Thymus (tissue), 11 donors: ENCODE results near the gene TRIM43B. TPM values are rescaled to one million over a fixed set of nuclear protein-coding genes. Genes with fewer than 3 reads are reported as not detected.
A peak's percentile ranks its signal among the peaks of the same experiment; 100 is the strongest.
"Not testable (repeated sequence)": the region's sequence is repeated elsewhere in the genome, so short reads cannot be mapped to it uniquely, and the experiment has no call there.

Source experiments
- DNase-seq, 9 donors: peaks; one replicate each; pipeline ENCODE4 v3.0.0-alpha.2; 2013; ENCODE audit warnings: low spot score in 9 of 9, low read depth in 6 of 9, missing footprints in 1 of 9
- H3K27ac ChIP-seq, 2 donors: one replicate each; pipeline ENCODE4 v1.5.1; 2013; ENCODE audit warnings: control low read depth in 1 of 2, low read depth in 1 of 2, low read length in 1 of 2, mild to moderate bottlenecking in 1 of 2, moderate library complexity in 1 of 2
- H3K27me3 ChIP-seq, 2 donors: one replicate each; pipeline ENCODE4 v1.5.1; 2013; ENCODE audit warnings: low read length in 1 of 2; ENCODE audit not compliant: control insufficient read depth in 2 of 2, insufficient read depth in 1 of 2
- H3K36me3 ChIP-seq, 2 donors: one replicate each; pipeline ENCODE4 v1.5.1; 2013; ENCODE audit warnings: low read length in 1 of 2, mild to moderate bottlenecking in 1 of 2, moderate library complexity in 1 of 2; ENCODE audit not compliant: control insufficient read depth in 2 of 2, insufficient read depth in 2 of 2
- H3K4me1 ChIP-seq, 2 donors: one replicate each; pipeline ENCODE4 v1.5.1; 2013; ENCODE audit warnings: low read length in 2 of 2; ENCODE audit not compliant: control insufficient read depth in 2 of 2, insufficient read depth in 2 of 2
- H3K4me3 ChIP-seq, 2 donors: one replicate each; pipeline ENCODE4 v1.5.1; 2013; ENCODE audit warnings: low read length in 2 of 2, control low read depth in 1 of 2, mild to moderate bottlenecking in 1 of 2
- H3K9me3 ChIP-seq, 2 donors: one replicate each; pipeline ENCODE4 v1.5.1; 2013; ENCODE audit warnings: low read length in 1 of 2, mild to moderate bottlenecking in 1 of 2; ENCODE audit not compliant: control insufficient read depth in 2 of 2, insufficient read depth in 1 of 2
- WGBS: extraction: QIAGEN DNeasy Blood & Tissue Kit; methylation state at CpG from one replicate; pipeline ENCODE4 v1.1.7; 2013; 5-methylcytosine and 5-hydroxymethylcytosine counted together
- polyA plus RNA-seq: library from polyadenylated mRNA; stranded (reverse); fragments of 200-250 nt; gene quantifications from one replicate; pipeline ENCODE4 v1.2.3, GENCODE V29; 2013
- total RNA-seq: library from RNA; stranded (reverse); fragments of 120-200 nt; gene quantifications from one replicate; pipeline ENCODE4 v1.2.4, GENCODE V29; 2013
- donor health status: healthy.

Gene TRIM43B
- total and polyA plus RNA-seq, 2 donors, result 0.90 to 1.3 TPM

- no peak overlapping the region for H3K4me3 ChIP-seq
- DNase-seq, result no peak
- H3K9me3 ChIP-seq, result no peaks in the 10 kb centered on the region
- no peaks in the 10 kb centered on the region for H3K27me3 ChIP-seq
- 99% methylated on average over 2 of the region's 2 CpGs for WGBS
- no peaks in the 10 kb centered on the region for H3K36me3 ChIP-seq
- no peak overlapping the region for H3K27ac ChIP-seq
- H3K4me1 ChIP-seq, result no peaks in the 10 kb centered on the region
These were observed 24.9 kb upstream of the TRIM43B start for GRCh38 chr2:95509408-95509807.

- no peaks in the 10 kb centered on the region for H3K4me1 ChIP-seq
- no peaks in the 10 kb centered on the region for H3K27me3 ChIP-seq
- H3K27ac ChIP-seq, result no peak overlapping the region
- no peaks in the 10 kb centered on the region for H3K36me3 ChIP-seq
- no peak overlapping the region for H3K4me3 ChIP-seq
- DNase-seq, result no peak
- WGBS, result 94% methylated on average over 4 of the region's 4 CpGs
- H3K9me3 ChIP-seq, result no peaks in the 10 kb centered on the region
These were observed 20.7 kb upstream of the TRIM43B start for GRCh38 chr2:95505222-95505621.

GRCh38 chr2:95500854-95501253 is 16.3 kb upstream of the TRIM43B start:
- Histone ChIP-seq H3K9me3 (no peaks in the 10 kb centered on the region), H3K27me3 (no peaks in the 10 kb centered on the region), H3K36me3 (no peaks in the 10 kb centered on the region), H3K4me1 (no peaks in the 10 kb centered on the region), H3K4me3 (no peak overlapping the region), H3K27ac (no peak overlapping the region)
- DNase-seq, result no peak

DNA sequence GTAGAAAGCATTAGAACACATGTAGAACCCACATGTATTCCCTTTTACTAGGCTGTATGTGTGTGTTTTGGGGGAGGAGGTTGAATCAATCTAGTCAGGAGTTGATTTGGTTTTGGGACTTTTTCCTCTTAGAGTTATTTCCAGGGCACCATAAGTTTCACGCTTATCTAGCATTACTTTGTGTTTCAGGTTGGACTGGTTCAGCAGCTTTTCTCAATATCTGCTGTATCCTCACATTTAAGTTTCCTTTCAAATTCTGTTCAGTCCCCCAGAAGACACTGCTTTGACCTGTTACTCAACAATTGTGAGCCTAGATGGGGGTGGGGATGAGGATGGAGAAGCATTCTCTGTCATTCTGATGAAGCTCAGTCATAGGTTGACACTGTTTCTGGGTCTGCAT is 7.5 kb upstream of the TRIM43B start:
- not testable (repeated sequence) for H3K4me1 ChIP-seq

DNA sequence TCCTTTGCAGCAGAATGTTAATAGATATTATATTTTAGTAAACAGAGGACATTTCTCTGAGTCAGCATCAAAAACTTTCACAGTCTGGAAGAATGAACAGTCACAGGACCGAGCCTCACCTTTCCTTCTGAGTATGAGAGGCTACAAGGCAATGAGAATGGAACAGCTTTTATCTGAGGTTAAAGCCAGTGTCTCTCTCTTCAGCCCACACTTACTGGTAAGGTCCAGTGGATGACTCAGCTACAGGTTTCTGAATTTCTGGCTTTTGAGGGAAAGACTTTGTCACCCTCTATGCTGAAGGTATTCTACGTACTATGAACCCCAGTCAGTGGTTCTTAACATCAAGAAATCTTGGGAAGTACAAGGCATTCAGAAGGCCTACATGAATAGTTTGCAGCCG is 9.5 kb downstream of the TRIM43B start:
- H3K4me3 ChIP-seq, DNase-seq, H3K27ac ChIP-seq, H3K36me3 ChIP-seq, H3K27me3 ChIP-seq, H3K4me1 ChIP-seq, H3K9me3 ChIP-seq: not testable (repeated sequence)
- no CpG with 5 or more reads among the region's 3 CpGs for WGBS

More for the DNA sequence above, 7.5 kb upstream of the TRIM43B start:
- not testable (repeated sequence) for H3K27ac ChIP-seq, H3K27me3 ChIP-seq, H3K9me3 ChIP-seq, H3K4me3 ChIP-seq, H3K36me3 ChIP-seq
- peak in 1 of 9 donors; percentile 6 for DNase-seq
- 100% methylated on average over 1 of the region's 1 CpG for WGBS

- no CpG with 5 or more reads among the region's 3 CpGs for WGBS
These were observed 16.6 kb downstream of the TRIM43B start for GRCh38 chr2:95467984-95468383.

DNA sequence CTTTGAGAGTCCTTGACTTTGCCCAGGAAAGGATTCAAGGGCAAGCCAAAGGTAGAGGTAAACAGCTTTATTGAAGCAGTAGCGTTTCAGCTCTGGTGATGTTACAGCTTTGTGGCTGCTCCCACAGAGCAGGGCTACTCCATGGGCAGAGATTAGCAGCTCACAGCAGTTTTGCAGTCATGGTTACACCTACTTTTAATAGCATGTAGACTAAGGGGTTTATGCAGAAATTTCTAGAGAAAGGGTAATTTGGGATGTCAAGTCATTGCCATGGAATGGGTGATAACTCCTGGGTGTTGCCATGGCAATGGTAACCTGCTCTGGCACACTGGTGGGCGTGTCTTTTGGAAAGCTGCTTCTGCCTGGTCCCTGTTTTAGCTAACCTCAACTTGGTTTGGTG is 18.0 kb downstream of the TRIM43B start:
- not testable (repeated sequence) for H3K4me1 ChIP-seq, H3K9me3 ChIP-seq, H3K27me3 ChIP-seq, H3K4me3 ChIP-seq, DNase-seq, H3K27ac ChIP-seq, H3K36me3 ChIP-seq
- no CpG with 5 or more reads among the region's 2 CpGs for WGBS

More at GRCh38 chr2:95467984-95468383, 16.6 kb downstream of the TRIM43B start:
- not testable (repeated sequence) for H3K9me3 ChIP-seq, H3K36me3 ChIP-seq, H3K4me1 ChIP-seq, H3K27ac ChIP-seq, H3K4me3 ChIP-seq, DNase-seq, H3K27me3 ChIP-seq

GRCh38 chr2:95463292-95463691 is 21.3 kb downstream of the TRIM43B start:
- not testable (repeated sequence) for H3K4me3 ChIP-seq, H3K36me3 ChIP-seq, H3K9me3 ChIP-seq, H3K27ac ChIP-seq, H3K4me1 ChIP-seq, H3K27me3 ChIP-seq, DNase-seq
- WGBS, result no CpG with 5 or more reads among the region's 3 CpGs

GRCh38 chr2:95445317-95445716 is 39.2 kb downstream of the TRIM43B start:
- WGBS, result no CpG with 5 or more reads among the region's 2 CpGs
- H3K9me3 ChIP-seq, H3K4me1 ChIP-seq, H3K27ac ChIP-seq, H3K36me3 ChIP-seq, H3K4me3 ChIP-seq, DNase-seq, H3K27me3 ChIP-seq: not testable (repeated sequence)

- not testable (repeated sequence) for H3K27me3 ChIP-seq, H3K9me3 ChIP-seq, H3K4me3 ChIP-seq, H3K27ac ChIP-seq, H3K36me3 ChIP-seq, DNase-seq, H3K4me1 ChIP-seq
- no CpG with 5 or more reads among the region's 2 CpGs for WGBS
These were observed 42.0 kb downstream of the TRIM43B start for GRCh38 chr2:95442474-95443099.
